B cell (primary cell): ENCODE data around the gene ZSCAN25.

Source experiments
- CTCF ChIP-seq: fragments of 200-600 bp; IDR thresholded peaks from one replicate; pipeline ENCODE4 v1.8.0; 2022; ENCODE audit warnings: antibody characterized with exemption, mild to moderate bottlenecking
- EZH2 ChIP-seq: IDR thresholded peaks from 2 replicates; pipeline ENCODE4 v1.6.1; 2012; ENCODE audit warnings: borderline replicate concordance, low read depth, mild to moderate bottlenecking, moderate library complexity, low read length; ENCODE audit not compliant: insufficient read depth, poor library complexity, severe bottlenecking

- TF ChIP-seq CTCF = no peak
- TF ChIP-seq EZH2 = no peak
These were observed 772 bp upstream of the ZSCAN25 start for GRCh38 chr7:99615989-99616358.
